AG10803 (cell line): ENCODE data around the gene TRABD2B.

Source experiments
- DNase-seq: peaks from one replicate; pipeline ENCODE4 v3.0.0; 2010; ENCODE audit warnings: low read depth
- H3K4me3 ChIP-seq: 2 replicates; pipeline ENCODE4 v1.5.1; 2011; ENCODE audit warnings: mild to moderate bottlenecking, low read length, control low read depth
- TF ChIP-seq, protein P1 (sequence below): conservative IDR thresholded peaks from 2 replicates; pipeline ENCODE4 v1.5.1; 2011; ENCODE audit warnings: mild to moderate bottlenecking, low read length, control low read depth, inconsistent platforms

TRABD2B gene

DNA sequence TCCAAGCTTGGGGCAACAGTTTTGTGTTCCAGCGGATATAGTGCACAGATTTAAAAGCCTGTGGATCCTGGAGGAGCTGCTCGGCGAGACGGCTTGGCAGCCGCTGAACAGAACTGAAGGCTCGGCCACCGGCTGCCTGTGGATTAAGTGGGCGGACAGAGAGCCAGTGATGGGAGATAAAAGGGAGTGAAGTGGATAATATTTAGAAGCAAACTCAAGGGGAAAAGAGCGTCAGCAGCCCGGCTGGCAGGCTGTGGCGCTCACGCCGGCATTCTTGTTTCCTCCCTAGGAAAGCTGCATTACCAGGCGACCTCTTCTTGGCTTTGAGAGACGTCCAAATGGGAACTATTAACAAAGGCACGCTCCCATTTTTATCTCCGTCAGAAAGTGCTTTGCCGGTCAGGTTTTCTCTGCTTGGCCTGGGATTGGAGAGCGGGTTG is 10.4 kb downstream of the TRABD2B start:
- H3K4me3 ChIP-seq = no peak overlapping the region
- TF ChIP-seq, protein P1, sequence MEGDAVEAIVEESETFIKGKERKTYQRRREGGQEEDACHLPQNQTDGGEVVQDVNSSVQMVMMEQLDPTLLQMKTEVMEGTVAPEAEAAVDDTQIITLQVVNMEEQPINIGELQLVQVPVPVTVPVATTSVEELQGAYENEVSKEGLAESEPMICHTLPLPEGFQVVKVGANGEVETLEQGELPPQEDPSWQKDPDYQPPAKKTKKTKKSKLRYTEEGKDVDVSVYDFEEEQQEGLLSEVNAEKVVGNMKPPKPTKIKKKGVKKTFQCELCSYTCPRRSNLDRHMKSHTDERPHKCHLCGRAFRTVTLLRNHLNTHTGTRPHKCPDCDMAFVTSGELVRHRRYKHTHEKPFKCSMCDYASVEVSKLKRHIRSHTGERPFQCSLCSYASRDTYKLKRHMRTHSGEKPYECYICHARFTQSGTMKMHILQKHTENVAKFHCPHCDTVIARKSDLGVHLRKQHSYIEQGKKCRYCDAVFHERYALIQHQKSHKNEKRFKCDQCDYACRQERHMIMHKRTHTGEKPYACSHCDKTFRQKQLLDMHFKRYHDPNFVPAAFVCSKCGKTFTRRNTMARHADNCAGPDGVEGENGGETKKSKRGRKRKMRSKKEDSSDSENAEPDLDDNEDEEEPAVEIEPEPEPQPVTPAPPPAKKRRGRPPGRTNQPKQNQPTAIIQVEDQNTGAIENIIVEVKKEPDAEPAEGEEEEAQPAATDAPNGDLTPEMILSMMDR = no peak
- DNase-seq = no peak

DNA sequence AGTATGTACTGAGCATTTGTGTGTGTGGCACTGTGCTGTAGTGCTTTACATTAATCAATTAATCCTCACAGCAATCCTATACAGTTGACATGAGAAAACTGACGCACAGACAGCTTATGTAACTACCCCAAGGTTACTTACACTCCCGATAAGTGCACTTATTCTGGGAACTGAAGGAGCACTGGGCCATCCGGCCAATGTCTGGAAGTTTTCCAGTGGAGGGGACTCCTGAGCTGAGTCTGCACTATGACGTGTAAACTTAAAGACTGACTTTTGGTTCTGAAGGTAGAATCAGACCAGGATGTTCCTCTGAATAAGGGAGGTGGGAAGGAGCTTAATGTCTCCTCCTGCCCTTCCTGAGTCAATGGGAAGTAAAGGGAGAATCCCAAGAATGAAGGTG is 12.2 kb downstream of the TRABD2B start:
- H3K4me3 ChIP-seq = no peak overlapping the region
- DNase-seq = no peak
- TF ChIP-seq, protein P1 = no peak

DNA sequence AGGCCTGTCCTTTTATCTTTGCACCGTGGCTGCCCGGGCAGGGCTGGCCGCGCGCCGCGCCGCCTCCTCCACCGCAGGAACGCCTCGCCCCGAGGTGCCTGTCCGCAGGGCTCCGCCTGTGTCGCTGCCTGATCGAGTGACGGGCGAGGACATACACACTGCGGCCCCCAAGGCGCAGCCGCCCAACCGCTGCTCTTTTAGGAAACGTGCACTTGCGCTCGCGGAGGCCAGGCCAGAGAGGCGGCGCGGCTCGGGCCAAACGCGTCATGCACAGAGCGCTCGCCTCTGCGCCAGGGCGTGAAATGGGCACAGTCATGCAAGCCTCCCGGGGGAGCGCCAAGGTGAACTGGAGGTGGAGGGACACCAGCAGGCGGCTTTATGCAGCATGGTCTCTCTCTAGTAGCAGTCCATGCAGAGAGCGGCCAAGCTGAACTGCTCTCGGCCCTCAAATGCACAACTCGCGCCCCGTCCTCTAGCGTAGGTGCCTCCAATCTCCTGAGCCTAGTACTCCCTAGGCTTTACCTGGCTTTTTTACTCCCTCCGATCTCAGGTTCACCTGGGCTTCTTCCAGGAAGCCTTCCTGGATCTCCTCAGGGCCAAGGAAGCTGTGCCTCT is 12.9 kb downstream of the TRABD2B start:
- H3K4me3 ChIP-seq = no peak overlapping the region
- no peak for DNase-seq
- TF ChIP-seq, protein P1 = no peak

DNA sequence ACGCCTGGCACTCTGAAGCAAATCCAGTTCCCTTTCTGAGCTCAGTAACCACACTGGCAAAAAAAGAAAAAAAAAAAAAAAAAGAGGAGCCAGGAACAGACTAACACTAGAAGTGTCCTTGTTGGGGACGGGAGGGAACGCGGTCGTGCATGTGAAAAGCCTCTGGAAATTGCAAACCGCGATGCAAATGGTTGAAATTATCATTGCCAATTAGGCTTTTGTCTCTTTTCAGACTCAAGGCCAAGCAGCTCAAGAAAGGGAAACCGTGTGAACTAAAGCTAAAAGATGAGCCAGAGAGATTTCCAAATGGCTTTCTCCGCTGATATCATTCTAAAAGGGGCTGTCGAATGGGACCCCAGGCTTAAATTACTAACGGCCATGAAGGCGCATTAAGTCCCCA is 13.5 kb downstream of the TRABD2B start:
- TF ChIP-seq, protein P1 = no peak
- DNase-seq = no peak
- H3K4me3 ChIP-seq = no peak overlapping the region

DNA sequence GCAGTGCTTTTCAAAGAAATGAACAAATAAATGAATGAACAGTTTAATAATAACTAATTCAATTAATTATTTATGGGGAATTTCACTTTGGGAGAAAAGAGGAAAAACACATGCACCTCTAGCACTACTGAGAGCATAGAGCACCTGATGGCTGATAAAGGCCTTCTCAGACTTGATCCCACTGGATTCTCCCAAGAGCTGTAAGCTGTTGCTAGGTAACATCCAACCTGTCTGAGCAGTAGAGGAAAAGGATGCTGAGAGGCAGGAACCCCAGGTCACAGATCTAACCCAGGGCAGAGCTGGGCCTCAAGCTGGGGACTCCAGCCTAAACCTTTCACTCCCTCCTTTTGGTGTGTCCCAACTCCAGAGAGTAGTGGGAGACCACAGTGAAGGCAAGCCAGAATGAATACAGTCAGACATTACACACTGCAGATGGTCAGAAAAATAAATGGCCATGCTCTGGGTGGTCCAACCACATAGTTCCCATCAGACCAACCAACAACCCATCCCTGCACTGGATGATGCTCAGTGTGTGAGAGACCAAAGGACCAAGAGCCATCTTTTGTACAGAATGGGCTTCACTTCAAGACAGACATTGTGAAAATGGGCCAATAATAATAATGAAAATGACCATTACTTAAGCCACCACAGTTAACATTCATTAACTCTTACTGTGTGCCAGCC is 15.4 kb downstream of the TRABD2B start:
- DNase-seq = no peak
- H3K4me3 ChIP-seq = no peak overlapping the region
- TF ChIP-seq, protein P1 = no peak

DNA sequence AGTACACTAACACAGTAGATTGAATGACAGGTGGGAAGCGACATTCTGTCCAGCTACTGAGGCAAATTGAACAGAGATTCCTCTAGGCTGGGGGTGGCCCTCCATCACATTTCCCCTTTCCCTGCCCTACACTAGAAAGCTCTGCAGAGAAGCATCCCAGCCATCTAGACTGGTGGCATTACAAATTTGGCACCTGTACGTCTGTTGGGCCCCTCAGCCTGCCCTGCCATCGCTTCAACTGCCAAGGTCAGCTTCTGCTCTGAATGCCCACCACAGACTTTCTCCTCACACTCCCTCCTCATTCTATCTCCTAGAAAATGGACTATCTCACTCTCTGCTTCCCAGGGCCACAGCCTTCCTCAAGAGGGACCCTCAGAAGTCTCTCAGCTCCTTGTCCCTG is 16.7 kb downstream of the TRABD2B start:
- no peak for DNase-seq
- no peak overlapping the region for H3K4me3 ChIP-seq
- TF ChIP-seq, protein P1 = no peak

DNA sequence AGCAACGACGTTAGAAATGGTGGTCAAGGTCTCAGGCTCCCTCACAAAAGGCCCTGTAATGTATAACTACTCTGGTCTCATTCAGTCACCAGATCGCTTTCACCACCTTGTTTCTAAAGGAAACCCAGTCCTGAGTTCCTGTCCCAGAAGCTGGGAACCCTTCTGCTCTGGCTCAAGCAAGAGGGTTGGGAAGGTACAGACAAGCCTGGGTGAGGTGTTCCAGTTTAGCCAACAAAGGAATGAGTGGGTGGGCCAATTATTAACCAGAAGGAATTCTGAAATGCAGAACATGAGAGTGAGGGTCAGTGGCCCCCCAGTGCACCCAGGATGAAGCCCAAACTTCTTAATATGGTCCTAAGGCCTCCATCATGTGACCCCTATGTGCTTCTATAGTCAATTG is 17.5 kb downstream of the TRABD2B start:
- DNase-seq = no peak
- TF ChIP-seq, protein P1 = no peak
- H3K4me3 ChIP-seq = no peak overlapping the region
